GM21360 (cell line): ENCODE data around the gene ETS1.
"Not testable (repeated sequence)": the region's sequence is repeated elsewhere in the genome, so short reads cannot be mapped to it uniquely, and the experiment has no call there.

Experiments used
- ATAC-seq: cut with Tn5 transposase; IDR thresholded peaks from one replicate; pipeline ENCODE4 v1.9.1; 2021; ENCODE audit warnings: mild to moderate bottlenecking, moderate library complexity; ENCODE audit not compliant: unreplicated experiment

Gene ETS1

GRCh38 chr11:128469220-128469619, 118.1 kb downstream of the ETS1 start:
- peak; percentile 43 for ATAC-seq

GRCh38 chr11:128468111-128468510, 119.2 kb downstream of the ETS1 start:
- no peak for ATAC-seq

- no peak for ATAC-seq
Observed at GRCh38 chr11:128467610-128468041, 119.7 kb downstream of the ETS1 start.

GRCh38 chr11:128467041-128467440, 120.3 kb downstream of the ETS1 start:
- no peak for ATAC-seq

DNA sequence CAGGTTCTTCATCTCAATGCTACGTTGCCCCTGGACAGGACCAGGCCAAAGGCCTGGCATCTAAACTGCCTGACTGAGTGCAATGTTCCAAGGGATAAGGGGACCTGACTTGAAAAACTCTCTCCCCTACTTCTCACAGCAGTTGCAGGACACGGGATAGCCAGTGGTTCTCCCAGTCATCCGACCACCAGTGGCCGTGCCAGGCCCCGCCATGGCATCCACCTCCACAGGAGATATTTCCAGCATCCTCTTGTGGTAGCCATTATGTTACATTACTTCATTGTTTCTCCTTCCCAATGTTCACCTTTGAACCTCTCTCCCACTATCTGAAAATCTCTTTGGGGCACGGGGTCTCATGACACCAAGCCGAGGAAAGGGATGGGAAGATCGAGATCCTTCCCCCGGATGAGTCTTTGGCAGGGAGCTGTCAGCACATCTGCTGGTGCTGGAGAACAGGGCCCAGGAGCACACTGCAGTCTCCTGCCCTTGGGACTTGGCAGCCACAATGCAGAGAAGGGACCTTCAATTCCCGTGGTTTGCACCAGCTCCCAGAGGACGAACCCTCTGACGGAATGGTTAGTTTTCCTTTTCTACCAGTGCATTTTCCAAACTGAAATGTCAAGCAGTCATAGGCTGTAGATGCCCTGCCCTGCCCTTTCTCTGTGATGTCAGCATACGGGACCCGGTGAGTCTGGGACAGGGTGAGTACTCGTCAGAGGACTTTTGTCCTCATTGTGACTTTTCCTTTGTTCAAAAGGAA, 121.2 kb downstream of the ETS1 start:
- no peak for ATAC-seq

- no peak for ATAC-seq
Observed at GRCh38 chr11:128465531-128465930, 121.8 kb downstream of the ETS1 start.

- no peak for ATAC-seq
Observed at GRCh38 chr11:128464878-128465450, 122.4 kb downstream of the ETS1 start.

- no peak for ATAC-seq
Observed at GRCh38 chr11:128463979-128464378, 123.4 kb downstream of the ETS1 start.

DNA sequence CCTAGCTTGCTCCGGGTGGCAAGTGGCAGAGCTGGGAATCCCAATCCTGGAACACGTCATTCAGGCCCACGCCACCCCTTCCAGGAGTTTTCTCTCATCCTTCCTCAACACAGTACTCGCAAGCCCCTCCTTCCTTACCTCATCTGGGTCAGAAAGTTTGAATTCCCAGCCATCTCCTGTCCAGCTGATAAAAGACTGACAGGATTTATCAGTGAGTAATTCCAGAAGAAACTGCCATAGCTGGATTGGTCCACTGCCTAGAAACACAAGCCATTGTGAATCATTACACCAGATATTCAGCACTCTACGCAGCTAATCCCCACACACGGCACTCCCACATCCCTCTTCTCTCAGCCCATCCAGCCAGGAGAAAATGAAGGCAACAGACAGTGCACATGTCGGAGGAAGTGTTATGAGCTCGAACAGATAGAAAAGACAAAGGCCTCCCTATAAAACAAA, 124.0 kb downstream of the ETS1 start:
- ATAC-seq, result no peak

- ATAC-seq, result no peak
Observed at GRCh38 chr11:128462922-128463321, 124.4 kb downstream of the ETS1 start.

DNA sequence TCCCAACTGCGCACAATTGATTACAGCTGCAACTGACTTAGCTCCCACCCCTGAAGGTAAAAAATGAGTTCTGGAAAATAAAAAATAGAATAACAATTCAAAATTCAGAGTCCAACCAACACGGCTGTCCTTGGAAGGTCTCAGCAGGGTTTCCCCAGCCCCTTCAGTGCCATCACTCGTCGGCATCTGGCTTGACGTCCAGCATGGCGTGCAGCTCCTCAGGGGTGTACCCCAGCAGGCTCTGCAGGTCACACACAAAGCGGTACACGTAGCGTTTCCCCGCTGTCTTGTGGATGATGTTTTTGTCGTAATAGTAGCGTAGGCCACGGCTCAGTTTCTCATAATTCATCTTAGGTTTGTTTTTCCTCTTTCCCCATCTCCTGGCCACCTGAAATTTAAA, 125.2 kb downstream of the ETS1 start:
- ATAC-seq, result no peak

- ATAC-seq, result no peak
Observed at GRCh38 chr11:128458321-128458720, 129.0 kb downstream of the ETS1 start.

- ATAC-seq, result no peak
Observed at GRCh38 chr11:128457874-128458273, 129.5 kb downstream of the ETS1 start.

- ATAC-seq, result no peak
Observed at GRCh38 chr11:128456566-128457268, 130.6 kb downstream of the ETS1 start.

DNA sequence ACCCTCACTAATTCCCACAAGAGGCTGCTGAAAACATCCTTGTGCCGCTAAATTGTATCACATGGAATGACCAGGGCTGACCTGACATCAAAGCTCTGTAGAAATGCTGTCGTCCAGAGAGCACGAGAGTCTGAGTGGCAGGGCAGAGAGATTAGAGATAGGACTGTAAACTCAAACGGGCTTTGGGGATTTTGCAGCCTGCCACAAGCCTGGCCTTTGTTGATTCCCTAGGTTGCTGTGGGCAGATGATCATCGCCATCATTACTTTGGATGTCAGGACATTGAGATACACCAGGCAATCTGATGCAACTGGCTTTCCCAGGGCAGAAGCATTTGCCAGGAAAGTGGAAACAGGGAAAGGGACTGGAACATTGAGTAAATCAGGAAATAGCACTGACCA, 131.6 kb downstream of the ETS1 start:
- ATAC-seq, result no peak

DNA sequence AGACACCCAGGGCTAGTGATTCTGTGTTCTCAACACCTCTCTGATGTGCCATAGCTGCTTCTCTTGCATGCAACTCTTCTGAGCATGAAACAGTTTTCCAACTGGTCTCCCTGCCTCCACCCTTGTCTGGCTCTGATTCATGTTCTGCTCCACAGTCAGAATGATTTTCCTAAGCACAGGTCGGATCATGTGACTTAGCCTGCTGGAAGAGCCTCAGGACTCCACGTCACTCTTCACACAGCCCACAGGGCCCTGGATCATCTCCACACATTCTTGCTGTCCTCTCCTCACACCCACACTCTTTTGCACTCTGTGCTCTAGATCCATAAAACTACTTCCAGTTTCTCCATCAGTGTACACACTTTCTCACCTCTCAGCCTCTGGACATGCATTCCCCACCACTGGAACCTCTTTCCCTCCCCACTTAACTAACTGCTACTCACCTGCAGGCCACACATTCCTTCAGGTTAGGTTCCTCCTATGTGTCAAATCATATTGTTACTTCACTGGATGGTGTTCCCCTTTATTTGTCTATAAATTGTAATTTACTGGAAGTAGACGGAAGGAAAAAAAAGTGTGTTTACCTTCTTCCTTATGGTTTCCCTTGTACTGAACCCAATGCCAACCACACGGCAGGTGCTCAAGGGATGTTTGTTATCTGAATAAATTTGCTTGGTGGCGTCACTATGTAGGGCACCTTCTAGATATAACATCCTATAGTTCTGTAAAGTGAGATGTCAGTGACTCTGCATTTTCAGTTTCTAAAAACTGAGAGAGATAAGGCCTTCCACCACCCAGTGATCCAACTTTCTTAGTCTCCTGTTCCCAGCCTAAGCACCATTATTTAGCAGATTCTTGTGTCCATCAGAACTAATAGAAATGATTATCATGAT, 133.7 kb downstream of the ETS1 start:
- ATAC-seq, result no peak

DNA sequence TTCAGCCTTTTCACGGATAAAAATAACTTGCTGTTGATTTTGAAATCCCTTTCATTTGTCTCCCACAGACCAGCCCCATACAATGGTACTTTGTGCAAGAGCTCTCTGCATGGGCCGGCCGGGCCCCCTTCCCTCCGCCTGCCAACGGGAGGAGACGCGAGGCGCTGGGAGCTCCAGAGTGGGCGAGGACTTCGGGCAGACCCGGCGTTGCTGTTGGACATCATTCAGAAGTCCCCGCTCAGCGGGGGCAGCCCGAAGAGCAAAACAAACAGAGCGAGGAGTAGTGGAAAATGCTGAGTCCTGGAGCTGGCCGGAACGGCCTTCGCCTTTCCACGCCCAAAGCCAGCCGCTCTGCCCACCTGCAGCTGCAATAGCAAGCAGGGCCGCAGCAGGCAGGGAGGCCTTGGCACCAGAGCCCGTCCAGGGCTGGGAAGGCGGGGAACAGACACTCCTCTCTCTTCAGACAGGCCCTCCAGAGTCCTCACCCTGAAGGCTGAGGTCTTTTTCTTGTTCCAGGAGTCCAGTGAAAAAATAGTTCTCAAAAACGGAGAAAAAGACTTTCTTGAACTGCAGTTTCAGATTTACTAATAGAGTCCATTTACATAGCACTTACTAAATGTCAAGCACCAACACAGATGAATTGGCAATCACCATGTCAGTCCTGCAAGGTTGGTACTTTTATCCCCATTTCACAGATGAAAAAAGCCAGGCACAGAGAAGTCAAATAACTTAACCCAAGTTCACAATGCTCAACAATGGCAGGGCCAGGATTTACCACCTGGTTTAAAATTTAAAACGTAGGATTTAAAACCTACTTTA, 135.5 kb downstream of the ETS1 start:
- ATAC-seq, result no peak

GRCh38 chr11:128450882-128451651, 136.3 kb downstream of the ETS1 start:
- ATAC-seq, result no peak

DNA sequence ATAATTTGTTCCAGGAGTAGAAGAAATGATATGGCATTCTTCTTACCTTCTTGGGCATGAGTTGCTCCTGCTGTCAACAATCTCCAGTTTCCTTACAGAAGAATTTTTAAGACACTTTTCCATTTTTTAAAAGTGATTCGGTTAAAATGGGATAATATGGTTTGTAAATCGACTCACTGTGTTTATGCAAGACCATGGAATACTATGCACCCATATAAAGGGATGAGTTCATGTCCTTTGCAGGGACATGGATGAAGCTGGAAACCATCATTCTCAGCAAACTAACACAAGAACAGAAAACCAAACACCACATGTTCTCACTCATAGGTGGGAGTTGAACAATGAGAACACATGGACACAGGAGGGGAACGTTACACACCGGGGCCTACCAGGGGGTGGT, 136.9 kb downstream of the ETS1 start:
- not testable (repeated sequence) for ATAC-seq
